Calu3 (cell line): ENCODE results near the gene COPS9. TPM values are rescaled to one million over a fixed set of nuclear protein-coding genes. Genes with fewer than 3 reads are reported as not detected.

Source experiments
- BruUV-seq: library from RNA; stranded (reverse); fragments of 400-500 nt; replicated peaks from 2 replicates; lab custom pipeline; 2021; lab: Mats Ljungman, UMichigan
- CTCF ChIA-PET: fragments of 300-600 bp; sonication (Branson Sonifier 250); formaldehyde crosslinking; loops from one replicate; lab custom pipeline; 2022; ENCODE audit warnings: antibody characterized with exemption; lab: Charles Lee
- DNase-seq: peaks from one replicate; pipeline ENCODE4 v3.0.0; 2022
- H3K27ac Mint-ChIP-seq: one replicate; pipeline ENCODE4 v1.8.0; 2022; ENCODE audit warnings: mixed read lengths; ENCODE audit not compliant: unreplicated experiment
- H3K27me3 Mint-ChIP-seq: one replicate; pipeline ENCODE4 v1.8.0; 2022; ENCODE audit warnings: mixed read lengths; ENCODE audit not compliant: unreplicated experiment
- H3K36me3 Mint-ChIP-seq: one replicate; pipeline ENCODE4 v1.8.0; 2022; ENCODE audit warnings: mild to moderate bottlenecking, moderate library complexity, mixed read lengths; ENCODE audit not compliant: insufficient read depth, unreplicated experiment
- H3K4me1 Mint-ChIP-seq: one replicate; pipeline ENCODE4 v1.8.0; 2022; ENCODE audit warnings: mild to moderate bottlenecking, low read depth, mixed read lengths; ENCODE audit not compliant: unreplicated experiment
- H3K4me3 Mint-ChIP-seq: one replicate; pipeline ENCODE4 v1.8.0; 2022; ENCODE audit warnings: mild to moderate bottlenecking, low read depth, moderate library complexity, mixed read lengths; ENCODE audit not compliant: unreplicated experiment
- H3K9me3 Mint-ChIP-seq: one replicate; pipeline ENCODE4 v1.8.0; 2022; ENCODE audit warnings: low read depth, mixed read lengths; ENCODE audit not compliant: unreplicated experiment
- CTCF ChIP-seq: fragments of 200-600 bp; IDR thresholded peaks from one replicate; pipeline ENCODE4 v1.8.0; 2022; ENCODE audit warnings: antibody characterized with exemption; ENCODE audit not compliant: unreplicated experiment
- intact Hi-C: fragments of 100-400 bp; cut with micrococcal nuclease; formaldehyde crosslinking; loops from one replicate; pipeline ENCODE4 v1.10.0; 2022; ENCODE audit not compliant: unreplicated experiment
- total RNA-seq: library from RNA; stranded (reverse); gene quantifications from 2 replicates; pipeline ENCODE4 v1.2.3, GENCODE V29; 2022

The COPS9 gene
- total RNA-seq, 1 experiment from 2014 or later: 106 TPM

- H3K4me3 Mint-ChIP-seq: no peak overlapping the region
- intact Hi-C loops: no loop called here
- no peak for DNase-seq
- H3K4me1 Mint-ChIP-seq: no peaks in the 10 kb centered on the region
- CTCF ChIA-PET: interaction anchor here (0.9 to 1.8 kb wide), 2 partner anchors 80 to 82 kb away, joined by 4 to 24 read pairs; no protein-coding TSS in a partner anchor
- TF ChIP-seq CTCF: no peak
- BruUV-seq: no TSS peak
- H3K9me3 Mint-ChIP-seq: peaks cover 2% of the 10 kb centered on the region
- peaks cover 94% of the 10 kb centered on the region for H3K27me3 Mint-ChIP-seq
- no peak overlapping the region for H3K27ac Mint-ChIP-seq
- no peaks in the 10 kb centered on the region for H3K36me3 Mint-ChIP-seq
These were observed 7.2 kb upstream of the COPS9 start for GRCh38 chr2:240143276-240143675.

- CTCF ChIA-PET: interaction anchor here (1.9 kb wide), 1 partner anchor 82 kb away, joined by 9 read pairs; no protein-coding TSS in a partner anchor
- Mint-ChIP-seq H3K4me1 (no peaks in the 10 kb centered on the region), H3K27me3 (peaks cover 89% of the 10 kb centered on the region), H3K9me3 (peaks cover 2% of the 10 kb centered on the region), H3K36me3 (no peaks in the 10 kb centered on the region), H3K27ac (no peak overlapping the region), H3K4me3 (no peak overlapping the region)
- intact Hi-C loops: no loop called here
- no peak for DNase-seq
- BruUV-seq: no TSS peak
- no peak for TF ChIP-seq CTCF
These were observed 6.8 kb upstream of the COPS9 start for GRCh38 chr2:240142859-240143258.

- no peak for TF ChIP-seq CTCF
- DNase-seq: no peak
- peaks cover 89% of the 10 kb centered on the region for H3K27me3 Mint-ChIP-seq
- H3K4me3 Mint-ChIP-seq: no peak overlapping the region
- BruUV-seq: no TSS peak
- CTCF ChIA-PET: interaction anchor here (0.6 to 1.9 kb wide), 2 partner anchors 36 to 81 kb away, joined by 7 to 9 read pairs; no protein-coding TSS in a partner anchor
- H3K27ac Mint-ChIP-seq: no peak overlapping the region
- no peaks in the 10 kb centered on the region for H3K4me1 Mint-ChIP-seq
- H3K9me3 Mint-ChIP-seq: peaks cover under 1% of the 10 kb centered on the region
- H3K36me3 Mint-ChIP-seq: no peaks in the 10 kb centered on the region
- intact Hi-C loops: no loop called here
These were observed 6.2 kb upstream of the COPS9 start for GRCh38 chr2:240142256-240142775.

- no peaks in the 10 kb centered on the region for H3K36me3 Mint-ChIP-seq
- no peaks in the 10 kb centered on the region for H3K9me3 Mint-ChIP-seq
- no TSS peak for BruUV-seq
- H3K27me3 Mint-ChIP-seq: peaks cover 89% of the 10 kb centered on the region
- no peak overlapping the region for H3K27ac Mint-ChIP-seq
- H3K4me3 Mint-ChIP-seq: no peak overlapping the region
- CTCF ChIA-PET: interaction anchor here (0.6 to 1.9 kb wide), 2 partner anchors 35 to 80 kb away, joined by 7 to 9 read pairs; no protein-coding TSS in a partner anchor
- TF ChIP-seq CTCF: no peak
- H3K4me1 Mint-ChIP-seq: no peaks in the 10 kb centered on the region
- intact Hi-C loops: no loop called here
- no peak for DNase-seq
These were observed 5.6 kb upstream of the COPS9 start for GRCh38 chr2:240141736-240142135.
